SHP77 (cell line): Measurements from ENCODE around the gene FREY1.

ENCODE experiments used
- DNase-seq, 2 experiments: peaks; one replicate each; lab custom pipeline; 2025; lab: John Stamatoyannopoulos, UW

Gene FREY1

GRCh38 chr11:45894555-45895247 is 12.4 kb downstream of the FREY1 start:
- DNase-seq, result peak; percentile 60 to 73

- DNase-seq, result peak in 1 of 2 experiments; percentile 38
These were observed 14.2 kb downstream of the FREY1 start for GRCh38 chr11:45892856-45893255.

GRCh38 chr11:45890886-45891550 is 16.1 kb downstream of the FREY1 start:
- DNase-seq, result no peak

GRCh38 chr11:45889966-45890365 is 17.1 kb downstream of the FREY1 start:
- no peak for DNase-seq

- no peak for DNase-seq
These were observed 17.5 kb downstream of the FREY1 start for GRCh38 chr11:45889555-45889954.

GRCh38 chr11:45887587-45887986 is 19.5 kb downstream of the FREY1 start:
- no peak for DNase-seq

GRCh38 chr11:45886816-45887520 is 20.1 kb downstream of the FREY1 start:
- DNase-seq, result no peak

- DNase-seq, result peak; percentile 11 to 24
These were observed 20.9 kb downstream of the FREY1 start for GRCh38 chr11:45885921-45886721.

GRCh38 chr11:45885274-45885920 is 21.7 kb downstream of the FREY1 start, which contains the start of gene MAPK8IP1:
TSS of gene MAPK8IP1 (plus strand) at chr11:45885651. CDS start at chr11:45885821, 170 bp downstream.
- peak; percentile 54 to 78 for DNase-seq

GRCh38 chr11:45884596-45885185 is 22.4 kb downstream of the FREY1 start:
- DNase-seq, result no peak

- DNase-seq, result peak in 1 of 2 experiments; percentile 24
These were observed 25.2 kb downstream of the FREY1 start for GRCh38 chr11:45881708-45882368.

- peak; percentile 15 to 48 for DNase-seq
These were observed 26.1 kb downstream of the FREY1 start for GRCh38 chr11:45880772-45881570.

GRCh38 chr11:45879803-45880686 is 27.0 kb downstream of the FREY1 start:
- peak; percentile 34 to 59 for DNase-seq

- no peak for DNase-seq
These were observed 29.2 kb downstream of the FREY1 start for GRCh38 chr11:45877845-45878244.

- no peak for DNase-seq
These were observed 29.9 kb downstream of the FREY1 start for GRCh38 chr11:45877221-45877620.

GRCh38 chr11:45876401-45876800 is 30.7 kb downstream of the FREY1 start:
- no peak for DNase-seq

- peak; percentile 81 for DNase-seq
These were observed 34.3 kb downstream of the FREY1 start for GRCh38 chr11:45872651-45873356.

GRCh38 chr11:45871638-45872037 is 35.4 kb downstream of the FREY1 start:
- no peak for DNase-seq
